ENCODE results near the gene FUOM. TPM values are rescaled to one million over a fixed set of nuclear protein-coding genes. Genes with fewer than 3 reads are reported as not detected.

Gene FUOM
- total and polyA plus RNA-seq, 2 experiments from 2014 or later = 30.8 to 33.9 TPM

GRCh38 chr10:133336577-133337369 lies 21.0 kb downstream of the FUOM start, which contains the start of gene CALY:
Gene CALY, minus strand, starts transcription at chr10:133336896. Its CDS starts 7,907 bp downstream, at chr10:133328989.
- Mint-ChIP-seq H3K4me3 (peak within 1 kb of the TSS; percentile 20; the same call in 1 of the 3 replicates), H3K27me3 (ENCODE audit: insufficient read depth, low read depth, poor library complexity) (peaks cover 39% of the 10 kb centered on the region), H3K9me3 (peaks cover 20% of the 10 kb centered on the region), H3K27ac (no peak within 1 kb of the TSS), H3K36me3 (ENCODE audit: low read depth) (no peaks in the 10 kb centered on the region; the same call in 1 of the 3 replicates), H3K4me1 (no peaks in the 10 kb centered on the region; the same call in 2 of the 3 replicates)
- peak within 1 kb of the TSS; percentile 60; the same call in 1 of the 2 replicates for H3K4me3 ChIP-seq
- no peaks in the 10 kb centered on the region for H3K9me2 ChIP-seq (ENCODE audit: insufficient read depth)
- TF ChIP-seq REST (IDR thresholded peaks at IDR 0.05; ENCODE audit: unreplicated experiment) (no peak), STAT1 (IDR thresholded peaks at IDR 0.05; ENCODE audit: unreplicated experiment) (no peak)
- no peak within 1 kb of the TSS for H2AFZ ChIP-seq
- ATAC-seq (peak; percentile 67), DNase-seq (ENCODE audit: low spot score) (peak; percentile 82)
- H3K79me2 ChIP-seq (replicated peaks; ENCODE audit: insufficient read depth) = no peaks in the 10 kb centered on the region
- no peaks in the 10 kb centered on the region for H3K36me3 ChIP-seq (ENCODE audit: insufficient read depth)
- H3K4me2 ChIP-seq = peak within 1 kb of the TSS; percentile 80; the same call in 1 of the 2 replicates
- 0 out of 2 replicates have a peak, but pooled peaks cover 3% of the 10 kb centered on the region for H3F3A ChIP-seq (replicated peaks; ENCODE audit: low read depth)
- peaks cover 53% of the 10 kb centered on the region for H3K27me3 ChIP-seq (ENCODE audit: insufficient read depth)
- no peaks in the 10 kb centered on the region for H3K4me1 ChIP-seq (ENCODE audit: insufficient read depth)
- no peaks in the 10 kb centered on the region for H4K20me1 ChIP-seq (replicated peaks; ENCODE audit: insufficient read depth)
- H3K27ac ChIP-seq (ENCODE audit: low read depth) = no peak within 1 kb of the TSS

DNA sequence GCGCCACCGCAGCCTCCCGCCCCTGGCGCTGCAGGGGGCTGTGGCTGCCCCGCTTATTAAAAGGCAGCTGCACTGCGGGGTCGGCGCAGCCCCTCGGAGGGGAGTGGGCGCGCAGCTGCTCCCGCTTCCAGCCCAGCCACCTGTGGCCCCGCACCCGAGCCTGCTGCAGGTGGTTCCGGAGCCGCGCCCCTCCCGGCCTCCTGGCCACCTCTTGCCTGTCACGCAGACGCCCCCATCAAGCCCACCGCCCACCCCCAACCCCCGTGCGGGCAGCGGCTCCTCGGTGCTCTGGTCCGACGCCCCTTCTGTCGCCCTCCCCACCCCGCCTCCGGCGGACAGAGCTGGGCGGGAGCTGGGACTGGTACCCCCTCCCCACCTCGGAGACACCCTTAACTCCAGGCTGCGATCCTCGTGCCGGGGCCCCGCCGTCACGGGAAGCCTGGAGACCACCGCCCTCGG lies 21.7 kb downstream of the FUOM start:
- Mint-ChIP-seq H3K4me3 (no peak overlapping the region), H3K4me1 (no peaks in the 10 kb centered on the region; the same call in 2 of the 3 replicates), H3K36me3 (ENCODE audit: low read depth) (no peaks in the 10 kb centered on the region; the same call in 1 of the 3 replicates), H3K9me3 (peaks cover 17% of the 10 kb centered on the region), H3K27me3 (ENCODE audit: insufficient read depth, low read depth, poor library complexity) (peaks cover 43% of the 10 kb centered on the region), H3K27ac (no peak overlapping the region)
- DNase-seq (ENCODE audit: low spot score) (no peak), ATAC-seq (peak; percentile 20)
- no peaks in the 10 kb centered on the region for H3K79me2 ChIP-seq (replicated peaks; ENCODE audit: insufficient read depth)
- no peaks in the 10 kb centered on the region for H3K36me3 ChIP-seq (ENCODE audit: insufficient read depth)
- H3K4me2 ChIP-seq = peak overlapping the region; percentile 80; the same call in 1 of the 2 replicates
- H3K27ac ChIP-seq (ENCODE audit: low read depth) = no peak overlapping the region
- H2AFZ ChIP-seq = no peak overlapping the region
- peak overlapping the region; percentile 60; the same call in 1 of the 2 replicates for H3K4me3 ChIP-seq
- H3K9me2 ChIP-seq (ENCODE audit: insufficient read depth) = no peaks in the 10 kb centered on the region
- H3F3A ChIP-seq (replicated peaks; ENCODE audit: low read depth) = 0 out of 2 replicates have a peak, but pooled peaks cover 3% of the 10 kb centered on the region
- H4K20me1 ChIP-seq (replicated peaks; ENCODE audit: insufficient read depth) = no peaks in the 10 kb centered on the region
- no peaks in the 10 kb centered on the region for H3K4me1 ChIP-seq (ENCODE audit: insufficient read depth)
- H3K27me3 ChIP-seq (ENCODE audit: insufficient read depth) = peaks cover 59% of the 10 kb centered on the region
- TF ChIP-seq JUNB (IDR thresholded peaks at IDR 0.05; ENCODE audit: unreplicated experiment) (no peak), REST (IDR thresholded peaks at IDR 0.05; ENCODE audit: unreplicated experiment) (no peak), STAT1 (IDR thresholded peaks at IDR 0.05; ENCODE audit: unreplicated experiment) (no peak), EZH2 (IDR thresholded peaks at IDR 0.05; ENCODE audit: low read depth, unreplicated experiment) (no peak), NANOG (IDR thresholded peaks at IDR 0.05; ENCODE audit: borderline replicate concordance) (no peak), EZH2phosphoT487 (IDR thresholded peaks at IDR 0.05; ENCODE audit: unreplicated experiment) (no peak), ETS1 (IDR thresholded peaks at IDR 0.05) (no peak)

Measured in GM23338 (cell line).